ENCODE measurements around the gene CDK14.

Gene CDK14

GRCh38 chr7:91109200-91109599, 513.1 kb downstream of the CDK14 start:
- no peak overlapping the region for H3K4me3 ChIP-seq (ENCODE audit: low read length)
- no peak for TF ChIP-seq ZNF274 (IDR thresholded peaks at IDR 0.05; ENCODE audit: low read depth, low read length)

- H3K4me3 ChIP-seq (ENCODE audit: low read length) = no peak overlapping the region
- no peak for TF ChIP-seq ZNF274 (IDR thresholded peaks at IDR 0.05; ENCODE audit: low read depth, low read length)
Observed at GRCh38 chr7:91112902-91113341, 516.8 kb downstream of the CDK14 start.

GRCh38 chr7:91114232-91114631, 518.1 kb downstream of the CDK14 start:
- TF ChIP-seq ZNF274 (IDR thresholded peaks at IDR 0.05; ENCODE audit: low read depth, low read length) = no peak
- H3K4me3 ChIP-seq (ENCODE audit: low read length) = no peak overlapping the region

GRCh38 chr7:91126762-91127161, 530.6 kb downstream of the CDK14 start:
- no peak overlapping the region for H3K4me3 ChIP-seq (ENCODE audit: low read length)
- TF ChIP-seq ZNF274 (IDR thresholded peaks at IDR 0.05; ENCODE audit: low read depth, low read length) = no peak

DNA sequence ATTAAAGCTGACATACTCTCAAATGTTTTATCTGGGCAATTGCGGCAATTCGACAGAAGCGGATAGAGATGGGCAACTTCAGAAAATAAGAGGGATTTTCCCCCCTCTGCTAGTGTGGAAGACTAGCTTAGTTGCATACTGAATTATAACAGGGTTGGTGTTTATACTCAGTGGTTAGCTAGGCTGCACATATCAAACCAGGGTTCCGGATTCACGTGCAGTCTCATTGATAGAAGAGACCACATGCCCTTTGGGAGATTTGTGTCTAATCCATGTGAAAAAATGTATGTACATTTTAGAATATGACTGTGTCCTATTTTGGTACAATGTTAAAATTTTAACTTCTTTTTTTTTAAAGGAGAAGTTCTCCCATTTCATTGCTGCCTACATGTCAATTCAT, 531.2 kb downstream of the CDK14 start:
- TF ChIP-seq ZNF274 (IDR thresholded peaks at IDR 0.05; ENCODE audit: low read depth, low read length) = no peak
- no peak overlapping the region for H3K4me3 ChIP-seq (ENCODE audit: low read length)

DNA sequence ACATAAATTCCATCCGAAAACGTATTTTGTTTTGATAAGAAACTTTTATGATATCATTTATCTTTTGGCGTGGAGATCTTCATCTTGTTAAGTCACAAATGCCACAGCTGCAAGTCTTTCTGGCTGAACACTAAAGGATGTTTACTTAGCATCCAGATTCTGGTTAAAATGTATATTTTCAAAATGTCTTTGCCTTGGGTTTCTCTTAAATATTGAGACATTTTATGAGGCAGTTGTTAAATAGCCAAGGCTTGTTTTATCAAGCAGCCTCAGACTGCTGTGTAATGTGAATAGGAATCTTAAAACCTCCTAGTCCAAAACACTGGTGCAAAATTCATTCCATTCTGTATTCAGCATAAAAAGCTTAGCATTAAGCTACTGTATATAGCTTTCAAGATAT, 531.8 kb downstream of the CDK14 start:
- no peak overlapping the region for H3K4me3 ChIP-seq (ENCODE audit: low read length)
- TF ChIP-seq ZNF274 (IDR thresholded peaks at IDR 0.05; ENCODE audit: low read depth, low read length) = no peak

- H3K4me3 ChIP-seq (ENCODE audit: low read length) = no peak overlapping the region
- no peak for TF ChIP-seq ZNF274 (IDR thresholded peaks at IDR 0.05; ENCODE audit: low read depth, low read length)
Observed at GRCh38 chr7:91128683-91129348, 532.7 kb downstream of the CDK14 start.

DNA sequence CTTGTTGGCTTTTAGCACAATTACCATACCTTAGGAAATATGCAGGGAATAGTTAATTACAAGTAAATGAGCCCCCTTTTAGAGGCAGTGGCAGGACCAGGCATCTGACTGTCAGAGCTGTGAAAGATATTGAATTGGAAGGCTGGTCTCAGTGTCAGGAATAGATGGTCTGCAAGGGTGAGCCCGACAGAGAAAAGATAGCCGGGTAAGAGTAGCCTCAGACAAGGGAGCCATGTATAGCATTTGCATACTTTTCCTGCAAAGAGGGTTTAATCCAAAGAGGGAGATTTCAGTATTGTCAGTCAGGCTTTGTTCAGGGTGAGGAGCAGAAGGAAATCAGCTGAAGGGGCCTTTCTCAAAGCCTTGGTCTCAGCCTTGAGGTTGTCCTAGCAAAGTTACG, 539.2 kb downstream of the CDK14 start:
- no peak overlapping the region for H3K4me3 ChIP-seq (ENCODE audit: low read length)
- no peak for TF ChIP-seq ZNF274 (IDR thresholded peaks at IDR 0.05; ENCODE audit: low read depth, low read length)

GRCh38 chr7:91135703-91136430, 539.7 kb downstream of the CDK14 start:
- no peak overlapping the region for H3K4me3 ChIP-seq (ENCODE audit: low read length)
- TF ChIP-seq ZNF274 (IDR thresholded peaks at IDR 0.05; ENCODE audit: low read depth, low read length) = no peak

DNA sequence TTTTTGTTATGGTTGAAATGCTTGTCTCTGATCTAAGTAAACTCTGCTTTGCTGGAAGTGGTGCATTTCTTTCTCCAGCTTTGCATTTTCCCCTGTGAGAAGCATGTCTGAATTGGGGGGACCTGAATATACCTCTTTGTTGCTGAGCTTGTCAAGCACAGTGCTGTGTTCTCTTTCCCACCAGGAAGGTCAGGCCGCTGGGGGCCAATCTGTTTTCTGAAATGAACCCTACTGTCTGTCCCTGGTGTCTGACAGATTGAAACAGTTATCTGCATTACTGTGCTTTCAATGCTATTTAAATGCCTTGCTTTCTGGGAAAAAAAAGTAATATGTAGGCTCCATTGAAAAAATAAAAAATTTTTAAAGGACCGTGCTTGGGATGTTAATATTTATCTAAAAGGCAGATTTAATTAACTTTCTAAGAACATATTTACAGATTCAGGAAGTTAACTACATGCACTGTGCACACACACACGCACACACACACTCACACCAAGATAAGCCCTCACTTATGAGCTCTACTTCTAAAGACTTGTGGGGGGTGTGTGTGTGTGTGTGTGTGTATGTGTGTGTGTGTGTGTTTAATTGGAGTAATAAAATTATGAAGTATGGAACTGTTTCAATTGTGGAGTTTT, 541.1 kb downstream of the CDK14 start:
- H3K4me3 ChIP-seq (ENCODE audit: low read length) = no peak overlapping the region
- no peak for TF ChIP-seq ZNF274 (IDR thresholded peaks at IDR 0.05; ENCODE audit: low read depth, low read length)

- no peak for TF ChIP-seq ZNF274 (IDR thresholded peaks at IDR 0.05; ENCODE audit: low read depth, low read length)
Observed at GRCh38 chr7:91137788-91138368, 541.8 kb downstream of the CDK14 start.

DNA sequence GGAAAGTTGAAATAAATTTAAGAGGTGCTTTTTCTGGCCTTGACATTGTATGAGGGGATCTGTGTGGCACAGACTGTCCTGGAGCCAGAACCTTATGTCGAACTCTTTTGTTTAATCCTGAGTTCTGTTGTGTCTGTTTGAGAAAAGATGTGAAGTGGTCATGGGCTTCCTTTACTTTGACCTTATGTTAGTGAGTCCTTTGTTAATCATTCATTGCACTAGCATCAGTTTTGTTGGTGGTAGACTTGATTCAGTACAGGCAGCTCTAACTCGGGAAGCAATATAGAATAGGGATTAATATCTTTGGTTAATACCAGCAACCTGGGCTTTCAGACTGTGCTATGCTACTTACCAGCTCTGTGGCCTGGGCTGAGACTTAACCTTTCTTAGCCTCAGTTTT, 544.2 kb downstream of the CDK14 start:
- H3K4me3 ChIP-seq (ENCODE audit: low read length) = no peak overlapping the region
- no peak for TF ChIP-seq ZNF274 (IDR thresholded peaks at IDR 0.05; ENCODE audit: low read depth, low read length)

More at GRCh38 chr7:91137788-91138368, 541.8 kb downstream of the CDK14 start:
- no peak overlapping the region for H3K4me3 ChIP-seq (ENCODE audit: low read length)

DNA sequence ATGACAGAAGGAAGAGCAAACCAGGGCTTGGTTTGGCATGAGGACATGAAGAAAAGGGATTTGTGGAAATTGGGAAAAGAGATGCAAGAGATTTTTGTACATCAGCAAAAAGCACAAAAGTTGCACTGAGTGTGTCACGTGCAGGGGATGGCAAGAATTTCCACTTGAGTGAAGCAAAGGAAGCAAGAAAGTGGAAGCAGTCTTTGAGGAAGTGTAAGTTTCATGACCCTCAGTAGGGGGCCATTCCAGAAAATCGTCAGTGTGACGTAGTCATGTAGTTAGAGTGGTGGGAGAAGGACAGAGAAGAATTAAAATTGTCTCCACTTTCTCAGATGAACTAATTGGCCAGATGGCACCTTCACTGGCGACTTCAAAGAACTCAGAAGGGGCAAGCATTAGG, 544.9 kb downstream of the CDK14 start:
- H3K4me3 ChIP-seq (ENCODE audit: low read length) = no peak overlapping the region
- no peak for TF ChIP-seq ZNF274 (IDR thresholded peaks at IDR 0.05; ENCODE audit: low read depth, low read length)

DNA sequence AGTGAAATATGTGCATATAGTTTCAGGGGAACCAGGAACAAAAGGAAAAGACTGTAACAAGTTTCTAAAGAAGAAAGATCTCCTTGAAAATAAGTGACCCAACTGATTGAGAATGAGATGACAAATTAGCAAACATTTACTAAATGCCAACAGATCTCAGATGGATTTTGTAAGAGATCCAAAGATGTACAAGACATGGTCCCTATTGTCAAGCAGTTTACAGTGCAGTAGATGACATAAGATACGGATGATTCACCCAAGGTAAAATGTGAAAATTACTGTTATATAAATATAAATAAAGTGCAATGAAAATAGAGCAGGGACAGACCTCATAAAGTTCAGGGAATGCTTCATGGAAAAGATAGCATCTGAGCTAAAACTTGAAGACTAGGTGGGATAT, 546.6 kb downstream of the CDK14 start:
- H3K4me3 ChIP-seq (ENCODE audit: low read length) = no peak overlapping the region
- no peak for TF ChIP-seq ZNF274 (IDR thresholded peaks at IDR 0.05; ENCODE audit: low read depth, low read length)
